Stomach (tissue), 9 donors: Measurements from ENCODE around the gene RYR1. TPM values are rescaled to one million over a fixed set of nuclear protein-coding genes. Genes with fewer than 3 reads are reported as not detected.

Experiments used
- DNase-seq, 2 donors: peaks; one replicate each; pipeline versions ENCODE4 v3.0.0 to v3.0.0-alpha.2; 2013 to 2019
- H3K27ac ChIP-seq, 5 donors: fragments of 200-600 bp in 4 of 5; sonication (generic) in 4 of 5; one replicate each; pipeline ENCODE4 v1.5.1; 2013 to 2019; ENCODE audit warnings: mild to moderate bottlenecking in 1 of 5, moderate library complexity in 1 of 5
- H3K27me3 ChIP-seq, 3 donors: fragments of 200-600 bp; sonication (generic); one replicate each; pipeline ENCODE4 v1.5.1; 2017 to 2019; ENCODE audit warnings: mixed run types in 1 of 3
- H3K36me3 ChIP-seq, 4 donors: fragments of 200-600 bp; sonication (generic); 1 replicate in 3 of 4; 2 replicates in 1 of 4; pipeline ENCODE4 v1.5.1; 2016 to 2019
- H3K4me1 ChIP-seq, 4 donors: fragments of 200-600 bp; sonication (generic); one replicate each; pipeline ENCODE4 v1.5.1; 2016 to 2019
- H3K4me3 ChIP-seq, 4 donors: fragments of 200-600 bp; sonication (generic) in 3 of 4; one replicate each; pipeline ENCODE4 v1.5.1; 2016 to 2019; ENCODE audit warnings: mild to moderate bottlenecking in 1 of 4
- H3K9me3 ChIP-seq, 4 donors: fragments of 200-600 bp; sonication (generic); one replicate each; pipeline ENCODE4 v1.5.1; 2016 to 2019
- EP300 ChIP-seq: sonication (generic); formaldehyde crosslinking; IDR thresholded peaks from one replicate; pipeline ENCODE4 v1.6.1; 2017; ENCODE audit warnings: antibody characterized with exemption
- POLR2A ChIP-seq, 4 donors: fragments of 450-650 bp; IDR thresholded peaks; one replicate each; pipeline ENCODE4 v1.6.1; 2016; ENCODE audit warnings: antibody characterized with exemption in 4 of 4, control low read depth in 2 of 4, mild to moderate bottlenecking in 1 of 4, moderate library complexity in 1 of 4
- POLR2AphosphoS5 ChIP-seq, 3 donors: sonication (generic); formaldehyde crosslinking; IDR thresholded peaks; one replicate each; pipeline ENCODE4 v1.6.1; 2016; ENCODE audit warnings: antibody characterized with exemption in 3 of 3
- WGBS, 5 donors: extraction: QIAGEN DNeasy Blood & Tissue Kit in 3 of 5; methylation state at CpG; one replicate each; pipeline versions ENCODE4 v1.1.5 to v1.1.7; 2013 to 2018; 5-methylcytosine and 5-hydroxymethylcytosine counted together
- intact Hi-C: fragments of 100-400 bp; cut with DNase I; formaldehyde crosslinking; loops from one replicate; pipeline ENCODE4 v1.15.1; 2023; ENCODE audit warnings: low total_unique reads
- polyA plus RNA-seq, 3 donors: library from polyadenylated mRNA; stranded (reverse); fragments of 200-250 nt; gene quantifications; one replicate each; pipeline ENCODE4 v1.2.3, GENCODE V29; 2013
- total RNA-seq, 5 donors: library from RNA; depleted of rRNA; stranded (reverse); fragments of >200 nt; gene quantifications; one replicate each; pipeline versions ENCODE4 v1.1.0 to v1.2.3, GENCODE V29; 2014 to 2016
- TF ChIP-seq, protein P1 (sequence below), 7 experiments: fragments of 450-650 bp in 4 of 7; fragments of 200-600 bp in 3 of 7; sonication (generic) in 3 of 7; IDR thresholded peaks; one replicate each; pipeline ENCODE4 v1.5.1; 2016 to 2019; ENCODE audit warnings: antibody characterized with exemption in 7 of 7, control low read depth in 2 of 7, mild to moderate bottlenecking in 1 of 7
- donor health status: healthy with polysubstance abuse.
- donor health status: Bipolar disorder and iron deficiency.
- donor health status: healthy.

RYR1 gene
- total and polyA plus RNA-seq, 8 donors: under 0.01 to 10.7 (median 1.2) TPM

DNA sequence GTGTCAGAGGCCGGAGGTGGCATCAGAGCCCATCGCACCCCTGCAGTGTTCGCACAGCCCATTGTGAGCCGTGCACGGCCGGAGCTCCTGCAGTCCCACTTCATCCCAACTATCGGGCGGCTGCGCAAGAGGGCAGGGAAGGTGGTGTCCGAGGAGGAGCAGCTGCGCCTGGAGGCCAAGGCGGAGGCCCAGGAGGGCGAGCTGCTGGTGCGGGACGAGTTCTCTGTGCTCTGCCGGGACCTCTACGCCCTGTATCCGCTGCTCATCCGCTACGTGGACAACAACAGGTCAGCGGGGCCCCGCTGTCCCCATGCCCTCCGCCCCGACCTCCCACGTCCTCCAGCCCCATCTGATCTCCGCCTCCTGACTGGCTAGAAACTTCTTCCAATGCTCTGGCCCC, 85.7 kb downstream of the RYR1 start:
- no peak for DNase-seq

DNA sequence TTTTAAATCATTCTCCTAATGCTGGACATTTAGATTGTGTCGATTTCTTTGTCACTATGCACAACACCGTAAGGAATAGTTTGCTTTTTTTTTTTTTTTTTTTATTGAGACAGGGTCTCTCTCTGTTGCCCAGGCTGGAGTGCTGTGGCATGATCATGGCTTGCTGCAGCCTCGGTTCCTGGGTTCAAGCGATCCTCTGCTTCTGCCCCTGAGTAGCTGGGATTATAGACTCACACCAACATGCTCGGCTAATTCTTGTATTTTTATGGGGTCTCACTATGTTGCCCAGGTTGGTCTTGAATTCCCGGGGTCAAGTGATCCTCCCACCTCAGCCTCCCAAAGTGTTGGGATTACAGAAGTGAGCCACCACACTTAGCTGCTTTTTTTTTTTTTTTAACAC, 86.5 kb downstream of the RYR1 start:
- no peak for DNase-seq
- Histone ChIP-seq H3K27me3 (peaks cover 0 to 17% (median 0%) of the 10 kb centered on the region in 3 donors), H3K4me1 (peaks cover 0 to 6% (median 4%) of the 10 kb centered on the region in 4 donors), H3K27ac (no peak overlapping the region), H3K4me3 (no peak overlapping the region), H3K9me3 (no peaks in the 10 kb centered on the region), H3K36me3 (no peaks in the 10 kb centered on the region)
- intact Hi-C loops: no loop called here
- no peak for TF ChIP-seq POLR2AphosphoS5 (IDR thresholded peaks at IDR 0.05)
- no peak for TF ChIP-seq POLR2A (IDR thresholded peaks at IDR 0.05)
- TF ChIP-seq EP300: no peak
- TF ChIP-seq, protein P1, sequence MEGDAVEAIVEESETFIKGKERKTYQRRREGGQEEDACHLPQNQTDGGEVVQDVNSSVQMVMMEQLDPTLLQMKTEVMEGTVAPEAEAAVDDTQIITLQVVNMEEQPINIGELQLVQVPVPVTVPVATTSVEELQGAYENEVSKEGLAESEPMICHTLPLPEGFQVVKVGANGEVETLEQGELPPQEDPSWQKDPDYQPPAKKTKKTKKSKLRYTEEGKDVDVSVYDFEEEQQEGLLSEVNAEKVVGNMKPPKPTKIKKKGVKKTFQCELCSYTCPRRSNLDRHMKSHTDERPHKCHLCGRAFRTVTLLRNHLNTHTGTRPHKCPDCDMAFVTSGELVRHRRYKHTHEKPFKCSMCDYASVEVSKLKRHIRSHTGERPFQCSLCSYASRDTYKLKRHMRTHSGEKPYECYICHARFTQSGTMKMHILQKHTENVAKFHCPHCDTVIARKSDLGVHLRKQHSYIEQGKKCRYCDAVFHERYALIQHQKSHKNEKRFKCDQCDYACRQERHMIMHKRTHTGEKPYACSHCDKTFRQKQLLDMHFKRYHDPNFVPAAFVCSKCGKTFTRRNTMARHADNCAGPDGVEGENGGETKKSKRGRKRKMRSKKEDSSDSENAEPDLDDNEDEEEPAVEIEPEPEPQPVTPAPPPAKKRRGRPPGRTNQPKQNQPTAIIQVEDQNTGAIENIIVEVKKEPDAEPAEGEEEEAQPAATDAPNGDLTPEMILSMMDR (IDR thresholded peaks at IDR 0.05): no peak
- 84 to 96% (median 92%) methylated on average over 6 of the region's 6 CpGs for WGBS, 5 donors

More for the DNA sequence above, 85.7 kb downstream of the RYR1 start:
- no peaks in the 10 kb centered on the region for H3K9me3 ChIP-seq
- WGBS, 5 donors: 88 to 94% (median 94%) methylated on average over 22 to 26 of the region's 26 CpGs
- peaks cover 0 to 11% (median 7%) of the 10 kb centered on the region in 4 donors for H3K4me1 ChIP-seq
- peaks cover 0 to 11% (median 0%) of the 10 kb centered on the region in 3 donors for H3K27me3 ChIP-seq
- TF ChIP-seq POLR2A (IDR thresholded peaks at IDR 0.05) (no peak), EP300 (no peak)
- intact Hi-C loops: no loop called here
- H3K4me3 ChIP-seq: no peak overlapping the region
- H3K27ac ChIP-seq: no peak overlapping the region
- H3K36me3 ChIP-seq: no peaks in the 10 kb centered on the region

DNA sequence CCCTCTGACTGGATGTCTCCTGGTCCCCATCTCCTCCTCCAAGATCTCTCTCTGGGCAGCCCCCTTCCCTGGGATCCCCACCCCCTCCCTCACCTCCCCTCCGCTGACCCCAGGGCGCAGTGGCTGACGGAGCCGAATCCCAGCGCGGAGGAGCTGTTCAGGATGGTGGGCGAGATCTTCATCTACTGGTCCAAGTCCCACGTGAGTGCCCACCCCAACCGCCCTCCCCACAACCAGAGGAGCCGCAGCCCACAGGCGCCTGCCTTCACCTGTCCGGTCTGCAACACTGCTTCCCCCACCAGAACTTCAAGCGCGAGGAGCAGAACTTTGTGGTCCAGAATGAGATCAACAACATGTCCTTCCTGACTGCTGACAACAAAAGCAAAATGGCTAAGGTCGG, 89.4 kb downstream of the RYR1 start:
- 84 to 95% (median 89%) methylated on average over 12 to 15 of the region's 15 CpGs for WGBS, 5 donors
- intact Hi-C loops: no loop called here

DNA sequence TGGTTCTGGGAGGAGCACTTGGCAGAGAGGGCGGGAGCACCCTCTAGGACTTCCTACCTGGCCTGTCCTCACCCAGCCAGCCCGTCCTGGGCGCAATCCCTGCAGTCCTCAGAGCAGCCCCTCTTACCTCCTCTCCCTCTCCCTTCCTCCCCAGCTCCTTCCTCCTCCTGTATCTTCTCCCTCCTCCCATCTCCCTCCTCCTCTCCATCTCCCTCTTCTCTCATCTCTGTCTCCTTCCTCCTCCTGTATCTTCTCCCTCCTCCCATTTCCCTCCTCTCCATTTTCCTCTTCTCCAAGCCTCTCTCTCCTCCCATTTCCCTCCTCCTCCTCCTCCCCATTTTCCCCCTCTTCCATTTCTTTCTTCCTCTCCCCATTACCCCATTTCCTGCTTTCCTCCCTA, 89.8 kb downstream of the RYR1 start:
- no peak overlapping the region for H3K27ac ChIP-seq
- 68 to 92% (median 86%) methylated on average over 3 of the region's 3 CpGs for WGBS, 5 donors
- TF ChIP-seq EP300 (no peak), POLR2AphosphoS5 (IDR thresholded peaks at IDR 0.05) (no peak), POLR2A (IDR thresholded peaks at IDR 0.05) (no peak)
- TF ChIP-seq, protein P1 (IDR thresholded peaks at IDR 0.05): no peak
- no peak overlapping the region for H3K4me3 ChIP-seq
- H3K36me3 ChIP-seq: no peaks in the 10 kb centered on the region
- no peaks in the 10 kb centered on the region for H3K4me1 ChIP-seq
- H3K27me3 ChIP-seq: peaks cover 0 to 27% (median 0%) of the 10 kb centered on the region in 3 donors
- intact Hi-C loops: no loop called here
- no peaks in the 10 kb centered on the region for H3K9me3 ChIP-seq
- no peak for DNase-seq

More for the DNA sequence above, 89.4 kb downstream of the RYR1 start:
- H3K27ac ChIP-seq: no peak overlapping the region
- no peak overlapping the region for H3K4me3 ChIP-seq
- no peaks in the 10 kb centered on the region for H3K4me1 ChIP-seq
- H3K27me3 ChIP-seq: peaks cover 0 to 22% (median 0%) of the 10 kb centered on the region in 3 donors
- H3K9me3 ChIP-seq: no peaks in the 10 kb centered on the region
- H3K36me3 ChIP-seq: no peaks in the 10 kb centered on the region
- DNase-seq: no peak
- no peak for TF ChIP-seq POLR2AphosphoS5 (IDR thresholded peaks at IDR 0.05)
- TF ChIP-seq EP300: no peak
- TF ChIP-seq, protein P1 (IDR thresholded peaks at IDR 0.05): no peak
- TF ChIP-seq POLR2A (IDR thresholded peaks at IDR 0.05): no peak

DNA sequence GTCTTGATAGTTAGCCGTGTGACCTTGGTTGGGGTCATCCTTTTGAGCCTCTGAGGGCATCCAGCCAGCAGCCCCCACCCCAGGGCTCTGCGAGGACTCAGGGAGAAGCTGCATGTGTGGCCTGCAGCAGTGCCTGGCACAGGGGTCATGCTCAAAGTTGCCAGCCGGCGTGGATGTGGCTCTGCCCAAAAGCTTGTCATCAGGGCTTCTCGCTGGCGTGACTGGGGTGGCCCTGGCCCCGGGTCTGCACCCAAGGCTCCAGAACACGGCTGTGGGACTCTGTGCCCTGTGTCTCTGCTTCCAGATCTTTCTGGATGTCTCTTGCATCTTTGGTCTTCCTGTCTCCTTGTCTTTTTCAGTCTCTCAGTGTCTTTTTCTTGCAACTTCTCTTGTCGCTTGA, 90.9 kb downstream of the RYR1 start:
- 72 to 79% (median 76%) methylated on average over 9 of the region's 9 CpGs for WGBS, 5 donors

More for the DNA sequence above, 90.9 kb downstream of the RYR1 start:
- Histone ChIP-seq H3K4me1 (no peaks in the 10 kb centered on the region), H3K27ac (no peak overlapping the region), H3K9me3 (no peaks in the 10 kb centered on the region), H3K36me3 (no peaks in the 10 kb centered on the region), H3K27me3 (peaks cover 0 to 36% (median 0%) of the 10 kb centered on the region in 3 donors), H3K4me3 (no peak overlapping the region)
- intact Hi-C loops: no loop called here
- DNase-seq: no peak
- TF ChIP-seq POLR2AphosphoS5 (IDR thresholded peaks at IDR 0.05) (no peak), EP300 (no peak), POLR2A (IDR thresholded peaks at IDR 0.05) (no peak)
- TF ChIP-seq, protein P1 (IDR thresholded peaks at IDR 0.05): no peak
